Measurements from ENCODE around the gene APLP2.

GRCh38 chr11:130103296-130103814 is 33.7 kb downstream of the APLP2 start:
- no peak for TF ChIP-seq CTCF (IDR thresholded peaks at IDR 0.05; ENCODE audit: poor library complexity)
- peak; percentile 57 for TF ChIP-seq EZH2phosphoT487 (IDR thresholded peaks at IDR 0.05; ENCODE audit: low read depth, severe bottlenecking, unreplicated experiment)

All from hepatocyte (in vitro differentiated cells).